G401.6 (cell line): ENCODE data around the gene KEL.
"Not testable (repeated sequence)": the region's sequence is repeated elsewhere in the genome, so short reads cannot be mapped to it uniquely, and the experiment has no call there.

Experiments used
- FAIRE-seq: peaks from 2 replicates; lab custom pipeline; 2012; peaks lifted over from hg19 to GRCh38; lab: Jason Lieb, UNC

KEL gene, protein sequence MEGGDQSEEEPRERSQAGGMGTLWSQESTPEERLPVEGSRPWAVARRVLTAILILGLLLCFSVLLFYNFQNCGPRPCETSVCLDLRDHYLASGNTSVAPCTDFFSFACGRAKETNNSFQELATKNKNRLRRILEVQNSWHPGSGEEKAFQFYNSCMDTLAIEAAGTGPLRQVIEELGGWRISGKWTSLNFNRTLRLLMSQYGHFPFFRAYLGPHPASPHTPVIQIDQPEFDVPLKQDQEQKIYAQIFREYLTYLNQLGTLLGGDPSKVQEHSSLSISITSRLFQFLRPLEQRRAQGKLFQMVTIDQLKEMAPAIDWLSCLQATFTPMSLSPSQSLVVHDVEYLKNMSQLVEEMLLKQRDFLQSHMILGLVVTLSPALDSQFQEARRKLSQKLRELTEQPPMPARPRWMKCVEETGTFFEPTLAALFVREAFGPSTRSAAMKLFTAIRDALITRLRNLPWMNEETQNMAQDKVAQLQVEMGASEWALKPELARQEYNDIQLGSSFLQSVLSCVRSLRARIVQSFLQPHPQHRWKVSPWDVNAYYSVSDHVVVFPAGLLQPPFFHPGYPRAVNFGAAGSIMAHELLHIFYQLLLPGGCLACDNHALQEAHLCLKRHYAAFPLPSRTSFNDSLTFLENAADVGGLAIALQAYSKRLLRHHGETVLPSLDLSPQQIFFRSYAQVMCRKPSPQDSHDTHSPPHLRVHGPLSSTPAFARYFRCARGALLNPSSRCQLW

DNA sequence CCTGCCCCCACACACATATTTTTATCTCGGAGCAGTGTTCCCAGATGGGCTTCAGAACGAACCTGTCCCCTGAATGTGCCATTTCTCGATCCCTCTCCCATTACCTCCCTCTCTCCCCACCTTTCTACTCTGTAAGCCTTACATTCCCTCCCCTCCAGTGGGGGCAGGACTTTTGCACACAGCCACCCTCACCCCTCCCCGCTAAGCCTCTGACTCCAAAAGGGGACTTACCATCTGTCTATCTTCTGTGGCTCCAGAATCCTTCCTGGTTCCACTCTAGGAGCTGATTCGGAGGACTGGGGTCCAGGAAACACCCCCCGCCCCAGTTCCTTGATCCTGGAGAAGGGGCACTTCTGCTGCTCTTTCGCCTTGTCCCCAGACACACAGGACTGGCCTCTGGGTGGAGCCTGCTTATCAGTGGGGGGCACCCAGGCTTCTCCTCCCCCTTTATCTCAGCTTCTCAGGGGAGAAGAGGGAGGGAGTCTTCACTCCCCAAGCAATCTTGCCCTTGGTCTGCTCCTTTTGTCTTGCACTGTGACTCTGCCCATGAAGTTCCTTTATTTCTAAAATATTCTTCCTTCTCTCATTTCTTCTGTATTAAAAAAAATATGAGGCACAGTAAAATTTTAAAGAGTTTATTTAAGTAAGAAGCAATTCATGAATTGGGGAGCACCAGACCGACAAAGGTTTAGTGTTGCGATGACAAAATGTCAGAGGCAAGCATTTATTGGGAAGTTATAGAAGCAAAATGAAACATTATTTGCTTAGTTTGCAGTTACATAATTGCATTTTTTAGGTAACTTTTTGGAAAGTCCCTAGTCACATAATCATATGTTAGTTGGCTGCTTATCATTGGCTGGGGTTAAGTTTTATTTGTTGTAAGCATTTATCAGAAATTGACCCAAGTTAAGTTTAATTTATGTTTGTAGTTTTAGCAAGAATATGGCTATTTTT is at the start of gene KEL:
Gene KEL (minus strand): TSS at position 391 of the 954 bp plus-strand sequence. CDS start 157 bp downstream, at position 234.
- FAIRE-seq: no peak

DNA sequence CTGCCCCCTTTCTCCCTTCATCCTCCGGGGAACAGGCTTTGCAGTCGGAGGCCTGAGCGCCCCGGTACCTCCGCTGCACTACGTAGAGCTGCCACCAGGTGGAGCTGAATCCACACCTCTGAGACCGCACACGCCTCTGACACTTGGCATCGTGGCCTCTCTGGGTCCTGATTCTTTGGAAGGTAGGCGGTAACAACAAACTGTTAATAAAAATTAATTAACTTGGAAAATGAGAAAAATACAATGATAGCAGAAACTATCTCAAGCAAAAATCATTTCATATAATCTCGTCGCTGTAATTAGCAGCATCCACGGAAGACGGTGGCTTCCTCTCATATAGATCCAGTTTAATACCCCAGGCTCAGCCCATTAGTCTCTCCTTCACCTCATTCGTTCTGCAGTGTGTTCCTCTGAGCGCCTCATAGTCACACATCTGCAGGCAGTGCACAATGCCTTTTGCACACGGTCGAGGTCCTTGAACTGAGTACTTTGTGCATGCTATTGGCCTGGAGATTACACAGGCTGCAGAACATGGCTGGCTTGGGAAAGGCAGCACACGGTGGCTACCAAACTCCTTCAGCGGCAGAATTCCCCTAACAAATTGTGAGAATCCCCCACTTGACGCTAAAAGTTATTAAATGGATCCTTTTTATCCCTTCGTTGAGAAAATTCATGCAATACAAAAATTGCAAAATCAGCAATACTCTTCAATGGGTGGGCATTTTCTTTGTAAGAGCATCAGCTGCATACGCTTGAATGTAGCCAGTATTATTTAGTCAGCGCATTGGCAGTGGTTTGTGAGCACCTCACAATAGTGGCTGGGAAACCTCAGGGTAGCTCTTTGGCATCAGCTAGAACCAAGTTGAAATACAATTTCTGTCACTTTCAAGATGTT is 46.1 kb upstream of the KEL start:
- no peak for FAIRE-seq

DNA sequence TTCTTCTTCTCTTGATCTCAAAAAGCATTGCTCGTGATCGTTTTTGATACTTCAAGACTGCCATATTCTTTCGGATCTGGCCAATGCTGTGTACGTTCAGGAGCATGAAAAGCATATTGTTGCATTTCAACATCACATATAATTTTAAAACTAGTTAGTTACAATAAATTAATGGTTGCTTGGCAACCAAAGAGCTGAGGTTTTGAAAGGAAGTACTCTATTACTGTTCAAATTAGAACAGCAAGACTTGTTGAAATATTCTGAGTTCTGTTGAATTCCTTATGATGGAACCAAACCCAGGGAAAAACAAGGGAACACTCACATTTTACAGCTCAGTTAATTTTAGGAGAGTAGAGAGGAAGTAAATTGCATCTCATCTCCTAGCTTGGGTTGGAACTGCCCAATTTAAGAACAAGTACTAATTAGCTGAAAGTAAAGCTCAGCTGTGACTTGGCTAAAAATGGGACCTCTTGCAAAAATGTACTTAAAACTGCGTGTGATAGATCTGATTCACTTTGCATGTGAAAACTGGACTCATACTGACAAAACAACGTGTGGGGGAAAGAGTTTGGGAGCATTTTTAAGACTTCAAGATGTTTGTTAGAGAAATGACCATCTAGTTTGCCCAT is 43.6 kb upstream of the KEL start:
- no peak for FAIRE-seq

DNA sequence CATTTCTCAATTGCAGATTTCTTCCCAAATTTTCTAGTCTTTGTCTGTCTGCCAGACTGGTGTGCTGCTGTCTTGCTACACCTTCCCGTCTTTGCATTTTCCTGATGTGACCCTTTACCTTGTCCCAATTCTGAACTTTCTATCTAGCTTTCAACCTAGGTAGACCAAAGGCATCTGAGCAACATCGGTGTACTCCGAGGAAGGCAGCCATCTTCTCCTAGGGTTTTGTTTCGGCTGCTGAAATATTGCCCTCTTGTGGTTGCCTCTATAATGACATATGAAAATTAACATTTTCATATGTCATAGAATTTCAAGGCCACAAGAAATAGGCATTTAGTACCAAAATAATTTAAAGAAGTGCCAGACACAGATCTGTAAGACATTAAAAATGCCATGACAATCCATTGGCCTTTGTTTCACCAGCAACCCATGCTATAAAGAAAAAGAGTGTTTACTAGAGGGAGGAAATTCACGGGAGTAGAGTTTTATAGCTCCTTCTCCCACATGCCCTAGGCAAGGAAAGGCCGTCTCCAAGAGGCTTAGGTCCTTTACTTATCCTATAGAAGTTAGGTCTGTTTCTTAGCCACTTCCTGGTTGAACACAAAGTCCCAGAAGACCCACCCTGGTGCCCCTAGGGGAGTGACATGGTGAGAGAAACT is 41.4 kb upstream of the KEL start:
- peak; percentile 80 for FAIRE-seq

DNA sequence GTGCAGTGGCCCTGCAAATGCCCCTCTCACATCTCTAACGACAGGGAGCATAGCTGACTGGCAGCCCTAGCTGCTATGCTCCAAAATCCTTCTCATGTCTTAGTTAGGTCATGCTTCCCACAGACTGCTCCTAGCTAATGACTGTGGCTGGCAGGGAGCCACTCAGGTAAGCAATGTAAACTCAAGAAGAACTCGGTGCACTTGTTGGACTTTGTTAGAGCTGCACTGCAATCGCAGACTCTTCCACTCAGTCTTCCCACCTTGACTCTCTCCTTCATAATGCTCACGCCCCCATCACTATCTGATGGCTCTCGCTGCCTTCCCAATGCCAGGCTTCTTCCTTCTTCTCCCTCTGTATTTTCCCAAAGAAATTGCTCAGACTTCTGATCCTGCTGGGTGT is 40.7 kb upstream of the KEL start:
- FAIRE-seq: no peak

DNA sequence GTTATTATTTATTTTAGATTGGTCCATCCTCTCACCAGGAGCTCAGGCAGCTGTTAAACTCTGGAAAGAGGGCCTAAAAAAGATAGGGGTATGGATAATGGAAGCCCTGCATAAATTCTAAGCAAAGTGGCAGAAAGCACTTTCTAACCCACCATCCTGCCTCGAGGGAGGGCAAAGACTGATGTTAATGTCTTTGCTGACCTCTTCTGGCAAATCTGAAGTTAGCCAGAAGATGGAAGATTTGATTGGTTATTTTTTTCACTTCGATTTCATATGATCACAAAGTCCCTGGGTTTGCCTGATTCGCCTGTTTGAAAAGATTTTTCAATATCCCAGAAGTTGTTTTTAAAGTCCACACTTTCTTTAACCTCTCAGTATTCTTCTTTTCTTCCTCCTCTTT is 39.9 kb upstream of the KEL start:
- FAIRE-seq: no peak

DNA sequence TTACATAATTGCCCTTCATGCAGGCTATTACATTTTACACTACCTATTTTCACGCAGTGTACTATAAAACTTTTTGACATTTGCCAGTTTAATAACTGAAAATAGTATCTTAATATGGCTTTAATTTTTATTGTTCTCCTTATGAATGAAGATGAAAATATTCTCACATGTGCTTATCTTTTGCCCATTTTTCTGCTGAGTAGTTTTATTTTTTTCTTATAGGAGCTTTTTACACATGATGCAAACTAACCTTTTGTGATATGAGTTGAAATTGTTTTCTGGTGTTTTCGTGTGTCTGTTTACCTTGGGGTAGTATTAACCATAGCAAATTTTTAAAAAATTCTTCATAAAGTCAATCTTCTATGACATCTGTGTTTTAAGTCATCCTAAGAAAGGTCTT is 38.5 kb upstream of the KEL start:
- FAIRE-seq: no peak

DNA sequence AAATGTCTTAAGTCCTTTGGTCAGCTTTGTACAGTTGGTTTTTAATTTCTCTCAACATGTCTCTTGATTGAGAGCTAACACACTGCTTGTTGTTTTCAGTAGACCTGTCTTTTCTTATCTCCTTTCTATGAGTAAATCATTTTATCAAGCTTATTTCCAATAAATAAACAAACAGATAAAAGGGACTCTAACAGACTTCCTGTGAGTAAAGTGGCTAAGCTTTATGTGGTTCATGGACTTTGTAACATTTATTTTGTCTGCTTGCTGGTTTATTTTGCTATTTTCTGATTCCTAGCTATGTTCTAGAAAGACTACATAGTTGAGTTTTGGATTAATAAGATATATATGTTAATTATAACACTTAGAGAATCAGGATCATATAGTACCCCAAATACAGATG is 37.6 kb upstream of the KEL start:
- no peak for FAIRE-seq

DNA sequence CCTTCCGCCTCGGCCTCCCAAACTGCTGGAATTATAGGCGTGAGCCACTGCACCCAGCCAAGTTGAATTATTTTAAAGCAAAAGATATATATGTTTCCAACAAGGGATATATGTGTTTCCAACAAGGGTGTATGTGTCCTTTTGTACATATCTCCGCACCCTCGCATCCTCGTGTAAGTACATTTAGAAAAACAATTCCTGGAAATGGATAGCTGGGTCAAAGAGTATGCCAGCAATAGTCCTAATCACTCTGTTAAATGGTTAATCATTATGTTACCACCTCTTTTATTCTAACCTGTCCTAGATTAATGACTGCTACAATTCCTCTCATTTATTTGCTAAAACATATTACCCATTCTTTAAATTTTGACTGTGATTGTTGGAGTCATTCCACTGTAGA is 36.8 kb upstream of the KEL start:
- no peak for FAIRE-seq

DNA sequence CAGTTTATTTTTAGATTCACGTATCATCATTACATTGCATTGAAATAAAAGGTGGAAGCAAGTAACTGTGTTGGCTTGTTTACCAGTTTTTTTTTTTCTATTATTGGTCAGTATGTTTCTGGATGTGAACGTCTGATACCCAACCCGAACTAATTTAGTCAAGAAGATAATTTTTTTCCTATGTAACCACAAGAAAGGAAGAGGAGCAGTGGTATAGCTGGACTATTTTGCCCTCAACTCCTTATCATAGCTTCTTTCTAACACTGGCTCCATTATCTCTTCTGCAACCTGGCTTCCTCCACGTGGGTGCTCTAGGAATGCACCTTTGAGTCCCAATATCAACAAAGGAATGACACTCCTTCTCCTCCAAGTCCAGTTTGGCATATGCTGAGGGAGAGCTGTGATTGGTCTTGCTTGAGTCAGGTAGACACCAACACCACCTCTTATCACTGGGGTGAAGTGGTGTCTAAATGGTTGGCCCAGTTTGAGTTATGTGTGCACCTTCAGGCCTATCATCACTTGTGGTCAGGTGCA is 35.4 kb upstream of the KEL start:
- FAIRE-seq: no peak

DNA sequence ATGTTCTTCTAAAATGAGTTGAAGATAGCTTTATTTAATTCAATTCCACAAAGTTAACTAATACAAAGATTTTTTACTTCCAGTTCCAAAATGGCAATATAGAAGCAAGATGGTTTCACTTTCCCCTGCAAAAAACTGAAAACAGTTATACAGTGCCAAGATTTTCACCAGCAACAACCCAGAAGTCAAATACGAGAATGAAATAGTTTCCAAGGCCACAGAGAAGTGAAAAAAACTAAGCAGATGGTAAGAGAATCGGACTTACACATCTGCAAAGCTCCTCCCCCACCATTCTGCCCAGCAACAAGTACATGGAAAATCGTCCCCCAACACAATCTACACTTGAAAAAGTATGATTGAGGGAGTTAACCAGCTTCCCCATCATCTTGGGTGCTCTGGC is 30.3 kb upstream of the KEL start:
- FAIRE-seq: no peak

DNA sequence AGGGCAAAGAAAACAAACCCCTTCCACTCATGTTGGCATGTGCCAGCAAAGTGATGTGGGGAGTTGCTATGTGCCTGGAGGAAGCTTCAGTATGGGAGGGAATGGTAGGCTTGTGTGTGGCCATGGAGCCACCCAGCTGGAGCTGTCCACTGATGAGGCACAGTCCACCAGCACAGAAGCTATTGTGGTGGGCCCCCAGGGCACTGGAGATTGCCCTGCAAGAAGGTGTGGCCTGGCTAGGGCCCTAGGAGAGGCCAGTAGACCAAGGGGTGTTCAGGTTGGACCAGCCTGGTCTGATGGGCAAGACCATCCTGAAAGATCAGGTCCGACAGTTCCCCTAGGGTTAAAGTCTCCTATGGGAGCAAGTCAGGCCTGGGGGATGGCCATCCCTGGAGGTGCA is 22.1 kb upstream of the KEL start:
- no peak for FAIRE-seq

DNA sequence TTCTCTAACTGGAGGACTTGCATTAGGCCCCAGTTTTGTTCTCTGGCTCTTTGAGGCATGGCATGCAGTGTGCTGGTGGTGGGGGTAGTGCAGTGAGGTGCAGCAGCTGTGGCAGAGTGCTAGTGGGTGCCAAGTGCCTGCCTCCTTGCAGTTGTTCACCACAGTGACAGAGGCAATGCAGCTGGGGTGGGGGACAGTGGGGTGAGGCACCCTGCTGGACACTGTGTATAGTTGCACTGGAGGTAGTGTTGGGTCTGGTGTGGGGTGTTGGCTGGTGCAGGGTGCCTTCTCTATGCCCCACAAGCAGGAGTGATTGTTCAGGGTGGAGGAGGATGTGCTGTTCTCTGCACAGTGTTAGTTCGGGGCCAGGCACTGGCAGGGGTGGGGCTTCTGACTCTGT is 21.7 kb upstream of the KEL start:
- no peak for FAIRE-seq

DNA sequence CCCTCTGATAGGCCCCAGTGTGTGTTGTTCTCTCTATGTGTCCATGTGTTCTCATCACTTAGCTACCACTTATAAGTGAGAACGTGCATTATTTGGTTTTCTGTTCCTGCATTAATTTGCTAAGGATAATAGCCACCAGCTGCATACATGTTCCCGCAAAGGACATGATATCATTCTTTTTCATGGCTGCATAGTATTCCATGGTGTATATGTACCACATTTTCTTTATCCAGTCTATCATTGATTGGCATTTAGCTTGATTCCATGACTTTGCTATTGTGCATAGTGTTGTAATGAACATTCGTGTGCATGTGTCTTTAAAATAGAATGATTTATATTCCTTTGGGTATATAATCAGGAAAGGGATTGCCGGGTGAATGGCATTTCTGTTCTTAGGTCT is 16.2 kb upstream of the KEL start:
- FAIRE-seq: not testable (repeated sequence)

DNA sequence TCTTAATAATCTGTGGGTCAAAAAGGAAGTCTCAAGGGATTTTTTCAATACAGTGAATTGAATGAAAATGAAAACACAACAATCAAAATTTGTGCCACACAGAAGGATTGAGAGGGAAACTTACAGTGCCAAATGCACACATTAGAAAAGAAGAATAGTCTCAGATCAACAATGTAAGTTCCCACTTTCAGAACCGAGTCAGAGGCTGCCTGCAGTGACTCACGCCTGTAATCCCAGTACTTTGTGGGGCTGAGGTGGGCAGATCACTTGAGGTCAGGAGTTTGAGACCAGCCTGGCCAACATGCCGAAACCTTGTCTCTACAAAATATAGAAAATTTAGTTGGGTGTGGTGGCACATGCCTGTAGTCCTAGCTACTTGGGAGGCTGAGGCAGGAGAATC is 12.5 kb upstream of the KEL start:
- no peak for FAIRE-seq

DNA sequence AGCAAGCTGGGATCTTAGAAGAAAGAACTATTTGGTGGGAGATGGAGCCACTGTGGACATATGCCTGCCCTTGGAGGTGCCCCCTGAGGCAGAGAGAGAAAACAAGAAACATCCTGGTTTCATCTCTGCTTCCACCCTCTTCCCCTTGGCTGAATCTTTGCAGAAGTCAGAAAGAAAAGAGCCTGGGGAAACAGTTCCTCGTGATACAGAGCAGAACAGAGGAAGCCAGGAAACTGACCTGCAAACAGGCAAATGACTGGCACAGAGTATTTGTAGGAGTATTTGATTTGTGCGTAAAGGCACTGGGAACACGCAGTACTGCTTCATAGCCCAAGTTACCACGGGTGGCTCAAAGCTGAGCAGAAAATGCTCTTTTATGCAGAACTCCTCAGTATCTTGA is 7.0 kb upstream of the KEL start:
- FAIRE-seq: no peak

DNA sequence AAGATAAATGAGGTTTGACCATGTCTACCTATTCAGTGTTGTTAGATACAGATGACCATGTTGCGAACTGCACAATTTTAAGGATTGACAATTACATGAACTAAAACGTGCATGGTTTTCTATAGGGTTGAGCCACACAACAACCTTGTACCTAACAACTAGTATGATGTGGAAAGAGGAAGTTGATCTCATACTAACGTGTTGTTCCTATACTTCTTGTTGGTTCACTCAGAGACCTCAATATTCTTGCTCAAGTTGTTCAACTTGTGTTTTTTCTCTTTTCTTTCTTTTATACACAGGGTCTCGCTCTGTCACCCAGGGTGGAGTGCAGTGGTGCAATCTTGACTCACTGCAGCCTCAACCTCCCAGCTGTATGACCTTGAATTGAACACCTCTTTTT is 6.1 kb upstream of the KEL start:
- FAIRE-seq: no peak

DNA sequence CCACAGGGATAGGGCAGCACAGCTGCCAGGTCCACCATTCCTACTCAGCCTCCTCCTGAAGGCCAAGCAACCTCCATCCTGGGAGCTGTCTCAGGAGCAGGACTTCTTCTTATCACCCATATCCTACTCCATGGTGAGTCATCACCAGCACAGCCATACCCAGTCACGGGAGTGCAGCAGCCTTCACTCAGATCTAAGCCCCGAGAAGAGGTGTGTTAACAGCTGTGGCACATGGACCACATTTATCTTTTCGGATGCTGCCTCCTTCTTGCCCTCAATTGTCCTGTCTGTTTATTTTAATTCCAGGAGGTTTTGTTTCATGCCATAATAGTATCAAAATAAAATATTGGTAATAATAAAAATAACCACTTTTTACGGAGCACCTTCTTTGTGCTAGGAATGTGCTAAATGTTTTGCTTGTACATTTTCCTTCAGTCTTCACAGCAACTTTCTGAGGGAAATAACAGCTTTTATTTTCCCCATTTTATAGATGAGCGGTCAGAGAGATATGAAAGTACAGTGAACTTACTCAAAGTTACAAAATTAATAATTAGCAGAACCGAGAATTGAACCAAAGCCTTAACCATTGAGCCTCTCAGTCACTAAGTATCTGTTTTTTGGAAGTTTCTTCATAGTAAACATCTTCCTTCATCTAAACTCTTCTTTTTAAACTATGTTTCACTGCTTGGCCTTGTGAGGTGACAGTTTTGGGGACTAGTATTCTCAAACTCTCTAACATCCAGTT is 2.5 kb upstream of the KEL start:
- FAIRE-seq: no peak

DNA sequence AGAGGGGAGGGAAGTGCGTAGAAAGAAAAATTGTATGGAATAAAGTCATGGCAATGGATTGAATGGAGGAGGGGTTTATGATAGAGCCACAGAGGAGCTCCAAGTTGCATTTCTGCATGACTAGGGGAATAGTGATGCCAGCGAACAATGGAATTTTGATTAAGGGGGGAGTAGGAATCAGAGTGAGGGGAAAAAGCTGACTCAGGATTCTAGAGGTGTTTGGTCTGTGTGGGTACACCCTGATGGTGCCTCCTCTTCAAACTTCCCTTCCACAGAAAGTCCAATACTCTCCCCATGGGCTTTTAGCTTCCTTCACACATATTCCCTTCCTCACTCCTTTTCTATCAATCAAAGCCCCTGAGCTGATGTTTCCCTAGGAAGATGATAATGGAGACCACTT is 1.8 kb upstream of the KEL start:
- FAIRE-seq: no peak

DNA sequence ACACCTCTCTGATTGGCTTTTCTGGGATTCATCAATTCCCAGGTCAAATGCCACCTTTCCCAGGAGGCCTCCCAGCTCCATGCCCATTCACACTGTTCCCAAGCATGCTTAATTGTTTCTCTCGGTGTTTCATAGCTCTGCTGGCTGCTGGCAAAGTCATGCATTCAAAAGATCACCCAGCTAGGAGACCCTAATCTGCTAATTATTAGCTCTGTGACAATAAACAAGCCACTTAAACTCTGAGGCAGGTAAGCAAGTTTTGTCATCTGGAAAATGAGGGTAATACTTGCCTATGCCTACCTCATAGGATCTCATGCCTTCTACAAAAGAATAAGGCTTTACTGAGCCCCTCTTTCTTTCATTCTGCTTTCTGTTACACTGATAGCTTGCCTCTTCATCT is 828 bp upstream of the KEL start:
- no peak for FAIRE-seq
